Neural cell (in vitro differentiated cells): Measurements from ENCODE around the gene SLC16A9. TPM values are rescaled to one million over a fixed set of nuclear protein-coding genes. Genes with fewer than 3 reads are reported as not detected.

Experiments used
- H2AFZ ChIP-seq: fragments of 200-600, 300-800 bp; sonication (generic), shearing (Covaris generic); 2 replicates; pipeline ENCODE4 v1.6.0; 2014; ENCODE audit warnings: low read depth, mild to moderate bottlenecking, antibody characterized with exemption, low read length, moderate library complexity
- H3F3A ChIP-seq: fragments of 200-600 bp; shearing (Covaris generic); 2 replicates; pipeline ENCODE4 v1.6.1; 2016; ENCODE audit warnings: mild to moderate bottlenecking, moderate library complexity, mixed read lengths, antibody characterized with exemption, low read length; ENCODE audit not compliant: insufficient read depth, poor library complexity, severe bottlenecking
- H3K27ac ChIP-seq: fragments of 200-600, 300-800 bp; sonication (generic), shearing (Covaris generic); 2 replicates; pipeline ENCODE4 v1.5.1; 2014; ENCODE audit warnings: mild to moderate bottlenecking, low read length, moderate library complexity
- H3K27me3 ChIP-seq: fragments of 300-800, 200-600 bp; sonication (generic), shearing (Covaris generic); 2 replicates; pipeline ENCODE4 v1.6.0; 2014; ENCODE audit warnings: mild to moderate bottlenecking, low read depth, low read length, moderate library complexity; ENCODE audit not compliant: insufficient read depth
- H3K36me3 ChIP-seq: fragments of 300-800, 200-600 bp; sonication (generic), shearing (Covaris generic); 2 replicates; pipeline ENCODE4 v1.5.1; 2014; ENCODE audit warnings: mild to moderate bottlenecking, antibody characterized with exemption, low read length, moderate library complexity; ENCODE audit not compliant: insufficient read depth
- H3K4me2 ChIP-seq: fragments of 300-800, 200-600 bp; sonication (generic), shearing (Covaris generic); 2 replicates; pipeline ENCODE4 v1.6.0; 2014; ENCODE audit warnings: mild to moderate bottlenecking, low read length
- H3K4me3 ChIP-seq: fragments of 300-800, 200-600 bp; sonication (generic), shearing (Covaris generic); 2 replicates; pipeline ENCODE4 v1.5.1; 2014; ENCODE audit warnings: mild to moderate bottlenecking, low read length, moderate library complexity
- H3K79me2 ChIP-seq: fragments of 200-600 bp; shearing (Covaris generic); replicated peaks from 2 replicates; pipeline ENCODE4 v1.6.0; 2014; ENCODE audit warnings: mild to moderate bottlenecking, low read length, moderate library complexity; ENCODE audit not compliant: insufficient read depth
- H3K9ac ChIP-seq: fragments of 300-800, 200-600 bp; sonication (generic), shearing (Covaris generic); 2 replicates; pipeline ENCODE4 v1.6.1; 2016; ENCODE audit warnings: mild to moderate bottlenecking, low read length, mixed read lengths
- H3K9me2 ChIP-seq: fragments of 200-600 bp; shearing (Covaris generic); 2 replicates; pipeline ENCODE4 v1.6.1; 2016; ENCODE audit warnings: mild to moderate bottlenecking, low read length, mixed read lengths; ENCODE audit not compliant: insufficient read depth
- H3K9me3 ChIP-seq: fragments of 200-600, 300-800 bp; sonication (generic), shearing (Covaris generic); 2 replicates; pipeline ENCODE4 v1.6.1; 2016; ENCODE audit warnings: mild to moderate bottlenecking, mixed run types, low read length, moderate library complexity, mixed read lengths
- H4K20me1 ChIP-seq: fragments of 200-600 bp; shearing (Covaris generic); 2 replicates; pipeline ENCODE4 v1.6.1; 2016; ENCODE audit warnings: mild to moderate bottlenecking, mixed run types; ENCODE audit not compliant: insufficient read depth
- CTCF ChIP-seq: fragments of 450-650 bp; IDR thresholded peaks from 2 replicates; pipeline ENCODE4 v1.5.1; 2014; ENCODE audit warnings: antibody characterized with exemption, mild to moderate bottlenecking, moderate library complexity; ENCODE audit not compliant: poor library complexity, severe bottlenecking
- EP300 ChIP-seq: fragments of 450-650 bp; conservative IDR thresholded peaks from 2 replicates; pipeline ENCODE4 v1.6.1; 2014; ENCODE audit warnings: antibody characterized with exemption, mild to moderate bottlenecking, moderate library complexity; ENCODE audit not compliant: poor library complexity, severe bottlenecking
- EZH2 ChIP-seq: fragments of 200-600, 300-800 bp; shearing (Covaris generic), sonication (generic); IDR thresholded peaks from 2 replicates; pipeline ENCODE4 v1.6.1; 2014; ENCODE audit warnings: antibody characterized with exemption, low read length, borderline replicate concordance, mild to moderate bottlenecking; ENCODE audit not compliant: insufficient read depth, poor library complexity, severe bottlenecking
- MXI1 ChIP-seq: fragments of 450-650 bp; conservative IDR thresholded peaks from 2 replicates; pipeline ENCODE4 v1.6.1; 2014; ENCODE audit warnings: antibody characterized with exemption, mild to moderate bottlenecking; ENCODE audit not compliant: poor library complexity, severe bottlenecking
- POLR2AphosphoS5 ChIP-seq: IDR thresholded peaks from 2 replicates; pipeline ENCODE4 v1.6.1; 2012
- RAD21 ChIP-seq: fragments of 450-650 bp; conservative IDR thresholded peaks from 2 replicates; pipeline ENCODE4 v1.6.1; 2014; ENCODE audit warnings: antibody characterized with exemption, mild to moderate bottlenecking, moderate library complexity
- REST ChIP-seq: IDR thresholded peaks from 2 replicates; pipeline ENCODE4 v1.6.1; 2012; ENCODE audit warnings: borderline replicate concordance
- SMC3 ChIP-seq: fragments of 450-650 bp; conservative IDR thresholded peaks from 2 replicates; pipeline ENCODE4 v1.6.1; 2014; ENCODE audit warnings: antibody characterized with exemption, mild to moderate bottlenecking, moderate library complexity; ENCODE audit not compliant: poor library complexity
- TAF1 ChIP-seq: IDR thresholded peaks from 2 replicates; pipeline ENCODE4 v1.6.1; 2012; ENCODE audit warnings: low read depth
- polyA plus RNA-seq: library from polyadenylated mRNA; depleted of rRNA; stranded (reverse); fragments of >200 nt; gene quantifications from 2 replicates; pipeline ENCODE4 v1.2.3, GENCODE V29; 2014

Gene SLC16A9
- polyA plus RNA-seq, 1 donor from 2014 or later: 208 TPM

GRCh38 chr10:59694936-59695335 is 14.7 kb downstream of the SLC16A9 start:
- H3K9me3 ChIP-seq: no peaks in the 10 kb centered on the region
- no peaks in the 10 kb centered on the region for H3K27me3 ChIP-seq
- H4K20me1 ChIP-seq: no peaks in the 10 kb centered on the region
- peaks cover 5% of the 10 kb centered on the region for H3K36me3 ChIP-seq
- no peak overlapping the region for H3K4me3 ChIP-seq
- no peak overlapping the region for H3K4me2 ChIP-seq
- H2AFZ ChIP-seq: no peak overlapping the region
- no peaks in the 10 kb centered on the region for H3K9me2 ChIP-seq
- no peaks in the 10 kb centered on the region for H3F3A ChIP-seq
- no peak overlapping the region for H3K9ac ChIP-seq
- H3K79me2 ChIP-seq: peaks cover 3% of the 10 kb centered on the region
- no peak for TF ChIP-seq TAF1
- H3K27ac ChIP-seq: no peak overlapping the region

- no peak overlapping the region for H3K4me3 ChIP-seq
- H3K9me2 ChIP-seq: no peaks in the 10 kb centered on the region
- TF ChIP-seq EZH2 (no peak), REST (no peak), TAF1 (no peak), RAD21 (no peak), POLR2AphosphoS5 (no peak), EP300 (no peak), CTCF (no peak), SMC3 (no peak), MXI1 (no peak)
- no peak overlapping the region for H2AFZ ChIP-seq
- H3K36me3 ChIP-seq: peaks cover 6% of the 10 kb centered on the region
- no peaks in the 10 kb centered on the region for H3F3A ChIP-seq
- H3K9ac ChIP-seq: no peak overlapping the region
- no peak overlapping the region for H3K4me2 ChIP-seq
- no peaks in the 10 kb centered on the region for H4K20me1 ChIP-seq
- H3K27ac ChIP-seq: no peak overlapping the region
- H3K27me3 ChIP-seq: no peaks in the 10 kb centered on the region
- H3K9me3 ChIP-seq: no peaks in the 10 kb centered on the region
- no peaks in the 10 kb centered on the region for H3K79me2 ChIP-seq
Observed at GRCh38 chr10:59692113-59692512, 17.5 kb downstream of the SLC16A9 start.

GRCh38 chr10:59688921-59689351 is 20.7 kb downstream of the SLC16A9 start:
- no peaks in the 10 kb centered on the region for H3K27me3 ChIP-seq
- H2AFZ ChIP-seq: no peak overlapping the region
- peaks cover 6% of the 10 kb centered on the region for H3K36me3 ChIP-seq
- H3F3A ChIP-seq: no peaks in the 10 kb centered on the region
- H3K9me3 ChIP-seq: no peaks in the 10 kb centered on the region
- no peaks in the 10 kb centered on the region for H3K9me2 ChIP-seq
- no peaks in the 10 kb centered on the region for H3K79me2 ChIP-seq
- H3K9ac ChIP-seq: no peak overlapping the region
- H3K27ac ChIP-seq: no peak overlapping the region
- no peak overlapping the region for H3K4me2 ChIP-seq
- no peak for TF ChIP-seq SMC3
- TF ChIP-seq RAD21: no peak
- TF ChIP-seq CTCF: no peak
- no peak for TF ChIP-seq REST
- no peak for TF ChIP-seq EZH2
- TF ChIP-seq POLR2AphosphoS5: no peak
- TF ChIP-seq TAF1: no peak
- TF ChIP-seq EP300: no peak
- no peak for TF ChIP-seq MXI1
- H3K4me3 ChIP-seq: no peak overlapping the region
- no peaks in the 10 kb centered on the region for H4K20me1 ChIP-seq
